HepG2 (cell line): ENCODE measurements around the gene CADM2. TPM values are rescaled to one million over a fixed set of nuclear protein-coding genes. Genes with fewer than 3 reads are reported as not detected.

Experiments
- ATAC-seq: fragments of 200-7000 bp; cut with Tn5 transposase; 3 replicates; pipeline ENCODE4 v1.9.1; 2020; ENCODE audit warnings: mild to moderate bottlenecking, moderate library complexity
- BruUV-seq: library from RNA; stranded (reverse); fragments of 400-500 nt; replicated peaks from 2 replicates; lab custom pipeline; 2021; lab: Mats Ljungman, UMichigan
- CTCF ChIA-PET: fragments of 300-600 bp; formaldehyde crosslinking; extraction: SDS; loops from one replicate; lab custom pipeline; 2021; ENCODE audit warnings: low total read pairs, inconsistent platforms, low intra/inter-chr PET ratio; lab: Yijun Ruan, JAX
- POLR2A ChIA-PET: fragments of 350-600 bp; sonication (Branson Sonifier 250); formaldehyde crosslinking; loops from one replicate; lab custom pipeline; 2020; ENCODE audit warnings: antibody characterized with exemption, inconsistent platforms; lab: Yijun Ruan, JAX
- DNase-seq: peaks from one replicate; pipeline ENCODE4 v3.0.0-alpha.2; 2015; ENCODE audit warnings: low spot score
- FAIRE-seq: peaks from 3 replicates; lab custom pipeline; 2011; peaks lifted over from hg19 to GRCh38; lab: Jason Lieb, UNC
- H2AFZ ChIP-seq: one replicate; pipeline ENCODE4 v1.6.1; 2011; ENCODE audit warnings: low read length, inconsistent platforms
- H3K27ac ChIP-seq: fragments of 300-600 bp; 3 replicates; pipeline ENCODE4 v1.8.0; 2011; ENCODE audit warnings: mixed run types, mild to moderate bottlenecking, mixed read lengths, low read length, inconsistent platforms; ENCODE audit not compliant: insufficient read depth; ENCODE audit errors: extremely low read length
- H3K27me3 ChIP-seq, 2 experiments: fragments of 200-600 bp in 1 of 2; 2 replicates in 1 of 2; 3 replicates in 1 of 2; pipeline versions ENCODE4 v1.6.0 to v1.8.0; 2011; ENCODE audit warnings: low read length in 2 of 2, mild to moderate bottlenecking in 2 of 2, moderate library complexity in 2 of 2, inconsistent platforms in 1 of 2; ENCODE audit not compliant: insufficient read depth in 2 of 2, control insufficient read depth in 1 of 2
- H3K36me3 ChIP-seq, 2 experiments: fragments of 200-600 bp in 1 of 2; replicated peaks in 1 of 2; 2 replicates in 1 of 2; 3 replicates in 1 of 2; pipeline versions ENCODE4 v1.5.1 to v1.8.0; 2011; ENCODE audit warnings: low read length in 2 of 2, inconsistent platforms in 1 of 2; ENCODE audit not compliant: insufficient read depth in 2 of 2, control insufficient read depth in 1 of 2
- H3K4me1 ChIP-seq: 2 replicates; pipeline ENCODE4 v1.5.1; 2012; ENCODE audit warnings: low read length, inconsistent platforms; ENCODE audit not compliant: insufficient read depth
- H3K4me2 ChIP-seq: 2 replicates; pipeline ENCODE4 v1.6.0; 2011; ENCODE audit warnings: low read depth, low read length, inconsistent platforms
- H3K4me3 ChIP-seq, 3 experiments: fragments of 200-600 bp in 1 of 3; sonication (generic), shearing (Covaris generic) in 1 of 3; replicated peaks in 1 of 3; 2 replicates each; pipeline ENCODE4 v1.5.1; 2011 to 2016; ENCODE audit warnings: low read length in 3 of 3, inconsistent platforms in 2 of 3, low read depth in 2 of 3, mild to moderate bottlenecking in 2 of 3, control low read depth in 1 of 3, mixed read lengths in 1 of 3; ENCODE audit not compliant: insufficient read depth in 1 of 3
- H3K79me2 ChIP-seq: one replicate; pipeline ENCODE4 v1.6.1; 2011; ENCODE audit warnings: low read length, inconsistent platforms; ENCODE audit not compliant: insufficient read depth
- H3K9ac ChIP-seq: 2 replicates; pipeline ENCODE4 v1.6.0; 2011; ENCODE audit warnings: mild to moderate bottlenecking, low read depth, low read length, inconsistent platforms; ENCODE audit not compliant: insufficient read depth
- H3K9me3 ChIP-seq: 2 replicates; pipeline ENCODE4 v1.5.1; 2012; ENCODE audit warnings: mild to moderate bottlenecking, low read length
- H4K20me1 ChIP-seq: 2 replicates; pipeline ENCODE4 v1.6.0; 2011; ENCODE audit warnings: inconsistent platforms, mild to moderate bottlenecking, low read length, moderate library complexity; ENCODE audit not compliant: insufficient read depth
- ELF4 ChIP-seq: sonication (generic); formaldehyde crosslinking; IDR thresholded peaks from 2 replicates; pipeline ENCODE4 v1.5.0; 2020; ENCODE audit warnings: missing genetic modification reagents, mild to moderate bottlenecking, moderate library complexity, borderline replicate concordance
- FOSL2 ChIP-seq: sonication (generic); formaldehyde crosslinking; IDR thresholded peaks from 2 replicates; pipeline ENCODE4 v1.4.0; 2020; ENCODE audit warnings: missing genetic modification reagents
- HDAC1 ChIP-seq: sonication (generic); formaldehyde crosslinking; IDR thresholded peaks from 2 replicates; pipeline ENCODE4 v1.5.1; 2020; ENCODE audit warnings: mild to moderate bottlenecking, missing genetic modification reagents
- IKZF1 ChIP-seq: fragments of 450-650 bp; IDR thresholded peaks from 2 replicates; pipeline ENCODE4 v1.7.1; 2016
- IRX3 ChIP-seq: sonication (generic); formaldehyde crosslinking; IDR thresholded peaks from 2 replicates; pipeline ENCODE4 v1.8.1; 2023; ENCODE audit warnings: mild to moderate bottlenecking, low read depth, missing genetic modification reagents, borderline replicate concordance
- NFIB ChIP-seq: sonication (generic); formaldehyde crosslinking; IDR thresholded peaks from 2 replicates; pipeline ENCODE4 v1.9.0; 2021; ENCODE audit warnings: missing genetic modification reagents, mild to moderate bottlenecking, borderline replicate concordance
- NFRKB ChIP-seq: fragments of 450-650 bp; IDR thresholded peaks from 2 replicates; pipeline ENCODE4 v1.6.1; 2017
- NR3C1 ChIP-seq: sonication (generic); formaldehyde crosslinking; IDR thresholded peaks from 2 replicates; pipeline ENCODE4 v1.4.0; 2020; ENCODE audit warnings: missing genetic modification reagents
- PAF1 ChIP-seq: IDR thresholded peaks from 2 replicates; pipeline ENCODE4 v1.6.1; 2016; ENCODE audit warnings: missing genetic modification reagents, missing compliant biosample characterization
- SNAI1 ChIP-seq: sonication (generic); formaldehyde crosslinking; IDR thresholded peaks from 2 replicates; pipeline ENCODE4 v1.5.0; 2020; ENCODE audit warnings: mild to moderate bottlenecking, missing genetic modification reagents, borderline replicate concordance
- SOX13 ChIP-seq, 3 experiments: fragments of 450-650 bp in 1 of 3; sonication (generic) in 1 of 3; formaldehyde crosslinking in 1 of 3; IDR thresholded peaks in 2 of 3; conservative IDR thresholded peaks in 1 of 3; 2 replicates each; pipeline versions ENCODE4 v1.5.0 to v1.6.1; 2016 to 2020; ENCODE audit warnings: antibody characterized with exemption in 1 of 3, mild to moderate bottlenecking in 1 of 3, missing compliant biosample characterization in 1 of 3, missing genetic modification reagents in 1 of 3, moderate library complexity in 1 of 3
- ZFAT ChIP-seq: sonication (generic); formaldehyde crosslinking; conservative IDR thresholded peaks from 2 replicates; pipeline ENCODE4 v1.8.1; 2023; ENCODE audit warnings: missing genetic modification reagents, inconsistent platforms
- ZFP82 ChIP-seq: sonication (generic); formaldehyde crosslinking; IDR thresholded peaks from 2 replicates; pipeline ENCODE4 v1.5.1; 2020; ENCODE audit warnings: mild to moderate bottlenecking, missing genetic modification reagents, borderline replicate concordance
- ZNF136 ChIP-seq: sonication (generic); formaldehyde crosslinking; IDR thresholded peaks from 2 replicates; pipeline ENCODE4 v1.8.1; 2022; ENCODE audit warnings: low read depth, mild to moderate bottlenecking, moderate library complexity, missing genetic modification reagents
- ZNF354B ChIP-seq: sonication (generic); formaldehyde crosslinking; IDR thresholded peaks from 2 replicates; pipeline ENCODE4 v1.8.0; 2022; ENCODE audit warnings: mild to moderate bottlenecking, missing genetic modification reagents
- ZNF615 ChIP-seq: sonication (generic); formaldehyde crosslinking; IDR thresholded peaks from 2 replicates; pipeline ENCODE4 v1.5.0; 2020; ENCODE audit warnings: mild to moderate bottlenecking, missing genetic modification reagents, borderline replicate concordance
- WGBS: methylation state at CpG from one replicate; pipeline ENCODE4 v1.1.6; 2017; ENCODE audit warnings: low lambda C conversion rate; 5-methylcytosine and 5-hydroxymethylcytosine counted together
- in situ Hi-C: cut with HindIII; loops from 2 replicates; pipeline ENCODE4 v1.10.0; 2017; ENCODE audit warnings: low pct_unique_long_range_greater_than_20kb; ENCODE audit not compliant: extremely low pct_ligation_motif_present
- intact Hi-C: fragments of 100-400 bp; cut with micrococcal nuclease; formaldehyde crosslinking; loops from one replicate; pipeline ENCODE4 v1.10.0; 2022; ENCODE audit not compliant: unreplicated experiment
- polyA plus RNA-seq, 8 experiments: library from polyadenylated mRNA; depleted of rRNA in 3 of 8; stranded (reverse) in 7 of 8; unstranded in 1 of 8; fragments of >200 nt; fragmentation: Illumina TruSeq in 4 of 8; extraction: Trizol in 4 of 8; gene quantifications; 2 replicates each; pipeline versions ENCODE4 v1.2.1 to v1.2.3, GENCODE V29; 2011 to 2016; ENCODE audit warnings: low read depth in 4 of 8, missing spikeins in 1 of 8, mixed read lengths in 1 of 8; ENCODE audit not compliant: insufficient read depth in 1 of 8
- total RNA-seq, 5 experiments: library from RNA; depleted of rRNA; stranded (reverse); fragments of >200 nt; fragmentation: Illumina TruSeq; extraction: Trizol; gene quantifications; 2 replicates each; pipeline ENCODE4 v1.2.3, GENCODE V29; 2016; ENCODE audit warnings: low read depth in 1 of 5
- TF ChIP-seq, protein P1 (sequence below): sonication (generic); formaldehyde crosslinking; IDR thresholded peaks from 2 replicates; pipeline ENCODE4 v1.5.0; 2020; ENCODE audit warnings: missing genetic modification reagents, mild to moderate bottlenecking, borderline replicate concordance

CADM2 gene
- total and polyA plus RNA-seq, 2 of the 13 experiments (the other 11 are each of a cell fraction or from before 2014, with no cell fraction given) = not detected

DNA sequence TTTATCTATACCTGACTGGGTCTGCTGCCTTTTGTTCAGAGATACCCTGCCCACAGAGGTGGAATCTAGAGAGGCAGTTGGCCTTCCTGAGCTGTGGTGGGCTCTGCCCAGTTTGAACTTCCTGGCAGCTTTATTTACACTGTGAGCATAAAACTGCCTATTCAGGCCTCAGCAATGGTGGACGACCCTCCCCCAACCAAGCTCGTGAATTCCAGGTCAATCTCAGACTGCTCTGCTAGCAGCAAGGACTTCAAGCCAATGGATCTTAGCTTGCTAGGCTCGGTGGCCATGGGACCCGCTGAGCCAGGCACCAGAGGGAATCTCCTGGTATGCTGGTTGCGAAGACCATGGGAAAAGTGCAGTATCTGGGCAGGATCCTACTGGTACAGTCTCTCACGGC, 270.2 kb downstream of the CADM2 start:
- BruUV-seq = no TSS peak
- no peak overlapping the region for H3K9ac ChIP-seq
- H3K4me1 ChIP-seq = no peaks in the 10 kb centered on the region
- no peak overlapping the region for H3K4me2 ChIP-seq
- 0% methylated on average over 2 of the region's 6 CpGs for WGBS
- H3K36me3 ChIP-seq = no peaks in the 10 kb centered on the region
- no peak for FAIRE-seq
- ATAC-seq = no peak
- TF ChIP-seq, protein P1, sequence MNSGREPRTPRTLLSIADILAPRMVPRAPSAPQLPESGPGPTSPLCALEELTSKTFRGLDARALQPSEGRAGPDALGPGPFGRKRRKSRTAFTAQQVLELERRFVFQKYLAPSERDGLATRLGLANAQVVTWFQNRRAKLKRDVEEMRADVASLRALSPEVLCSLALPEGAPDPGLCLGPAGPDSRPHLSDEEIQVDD (CRISPR knock-in tag) = no peak
- TF ChIP-seq IRX3 (CRISPR knock-in tag) (no peak), HDAC1 (CRISPR knock-in tag) (no peak), FOSL2 (no peak), SNAI1 (CRISPR knock-in tag) (no peak), NFRKB (no peak), ZNF136 (CRISPR knock-in tag) (no peak), SOX13 (IDR thresholded peaks at IDR 0.05) (no peak), SOX13 (CRISPR knock-in tag; conservative IDR thresholded peaks at IDR 0.05 in 1 of 2, IDR thresholded peaks at IDR 0.05 in 1 of 2) (no peak), NFIB (CRISPR knock-in tag) (no peak), ELF4 (CRISPR knock-in tag) (no peak), PAF1 (CRISPR knock-in tag) (no peak), ZNF354B (no peak), NR3C1 (CRISPR knock-in tag) (no peak), IKZF1 (no peak), ZFAT (CRISPR knock-in tag) (no peak), ZNF615 (CRISPR knock-in tag) (no peak), ZFP82 (no peak)
- H4K20me1 ChIP-seq = no peaks in the 10 kb centered on the region
- ChIA-PET CTCF (no interaction called here), POLR2A (no interaction called here)
- H3K4me3 ChIP-seq = no peak overlapping the region
- H3K79me2 ChIP-seq = no peaks in the 10 kb centered on the region
- no peak overlapping the region for H3K27ac ChIP-seq
- in situ Hi-C loops (no loop called here), intact Hi-C loops (no loop called here)
- no peak for DNase-seq
- H3K27me3 ChIP-seq = no peaks in the 10 kb centered on the region
- H2AFZ ChIP-seq = no peak overlapping the region
- no peaks in the 10 kb centered on the region for H3K9me3 ChIP-seq
